GM18868 (cell line): ENCODE data around the gene RASD2.
"Not testable (repeated sequence)": the region's sequence is repeated elsewhere in the genome, so short reads cannot be mapped to it uniquely, and the experiment has no call there.

Experiments
- ATAC-seq: cut with Tn5 transposase; IDR thresholded peaks from one replicate; pipeline ENCODE4 v1.9.1; 2021; ENCODE audit warnings: mild to moderate bottlenecking, moderate library complexity; ENCODE audit not compliant: unreplicated experiment

Gene RASD2

GRCh38 chr22:35540595-35541253 lies at the start of gene RASD2:
Gene RASD2 (plus strand): TSS chr22:35540831. CDS start chr22:35546810, 5,979 bp downstream.
- ATAC-seq, result no peak

GRCh38 chr22:35491061-35491907 lies 49.3 kb upstream of the RASD2 start:
- ATAC-seq, result not testable (repeated sequence)

- ATAC-seq, result no peak
Measured at GRCh38 chr22:35491908-35492380, 48.7 kb upstream of the RASD2 start.

GRCh38 chr22:35493074-35493473 lies 47.6 kb upstream of the RASD2 start:
- no peak for ATAC-seq

- ATAC-seq, result not testable (repeated sequence)
Measured at GRCh38 chr22:35495711-35496110, 44.9 kb upstream of the RASD2 start.

GRCh38 chr22:35496768-35497312 lies 43.8 kb upstream of the RASD2 start:
- no peak for ATAC-seq

- no peak for ATAC-seq
Measured at GRCh38 chr22:35498026-35498800, 42.4 kb upstream of the RASD2 start.

- no peak for ATAC-seq
Measured at GRCh38 chr22:35502836-35503235, 37.8 kb upstream of the RASD2 start.

GRCh38 chr22:35505399-35506258 lies 35.0 kb upstream of the RASD2 start:
- no peak for ATAC-seq

GRCh38 chr22:35506259-35506570 lies 34.4 kb upstream of the RASD2 start:
- no peak for ATAC-seq

GRCh38 chr22:35507851-35508250 lies 32.8 kb upstream of the RASD2 start:
- ATAC-seq, result not testable (repeated sequence)

- no peak for ATAC-seq
Measured at GRCh38 chr22:35509451-35509850, 31.2 kb upstream of the RASD2 start.

- no peak for ATAC-seq
Measured at GRCh38 chr22:35509960-35510359, 30.7 kb upstream of the RASD2 start.

- no peak for ATAC-seq
Measured at GRCh38 chr22:35510481-35510934, 30.1 kb upstream of the RASD2 start.

GRCh38 chr22:35510951-35511350 lies 29.7 kb upstream of the RASD2 start:
- ATAC-seq, result no peak

- ATAC-seq, result no peak
Measured at GRCh38 chr22:35514366-35514765, 26.3 kb upstream of the RASD2 start.

- ATAC-seq, result not testable (repeated sequence)
Measured at GRCh38 chr22:35515952-35516351, 24.7 kb upstream of the RASD2 start.

- no peak for ATAC-seq
Measured at GRCh38 chr22:35516723-35517122, 23.9 kb upstream of the RASD2 start.

- ATAC-seq, result no peak
Measured at GRCh38 chr22:35517207-35517606, 23.4 kb upstream of the RASD2 start.
